SK-N-DZ (cell line): Measurements from ENCODE around the gene TRPM3.
"Not testable (repeated sequence)": the region's sequence is repeated elsewhere in the genome, so short reads cannot be mapped to it uniquely, and the experiment has no call there.

Experiments
- DNase-seq: peaks from one replicate; pipeline ENCODE4 v3.0.0-alpha.2; 2015; ENCODE audit warnings: low spot score

The TRPM3 gene

GRCh38 chr9:71001780-71002386, 119.5 kb downstream of the TRPM3 start:
- DNase-seq, result peak; percentile 11

- no peak for DNase-seq
These were observed 122.5 kb downstream of the TRPM3 start for GRCh38 chr9:70998962-70999361.

- no peak for DNase-seq
These were observed 125.9 kb downstream of the TRPM3 start for GRCh38 chr9:70995511-70995910.

- DNase-seq, result no peak
These were observed 126.8 kb downstream of the TRPM3 start for GRCh38 chr9:70994582-70994981.

- DNase-seq, result peak; percentile 68
These were observed 132.9 kb downstream of the TRPM3 start for GRCh38 chr9:70988551-70988950.

- DNase-seq, result no peak
These were observed 133.4 kb downstream of the TRPM3 start for GRCh38 chr9:70987986-70988385.

GRCh38 chr9:70986984-70987383, 134.4 kb downstream of the TRPM3 start:
- DNase-seq, result no peak

GRCh38 chr9:70983723-70984295, 137.6 kb downstream of the TRPM3 start:
- no peak for DNase-seq

GRCh38 chr9:70981312-70981711, 140.1 kb downstream of the TRPM3 start:
- DNase-seq, result no peak

GRCh38 chr9:70979966-70980365, 141.5 kb downstream of the TRPM3 start:
- DNase-seq, result no peak

- DNase-seq, result no peak
These were observed 143.3 kb downstream of the TRPM3 start for GRCh38 chr9:70978085-70978484.

GRCh38 chr9:70975821-70976220, 145.6 kb downstream of the TRPM3 start:
- DNase-seq, result no peak

- DNase-seq, result no peak
These were observed 149.7 kb downstream of the TRPM3 start for GRCh38 chr9:70971723-70972122.

GRCh38 chr9:70966380-70966779, 155.0 kb downstream of the TRPM3 start:
- not testable (repeated sequence) for DNase-seq

- no peak for DNase-seq
These were observed 156.6 kb downstream of the TRPM3 start for GRCh38 chr9:70964861-70965260.

- no peak for DNase-seq
These were observed 157.9 kb downstream of the TRPM3 start for GRCh38 chr9:70963554-70963953.

GRCh38 chr9:70962761-70963440, 158.5 kb downstream of the TRPM3 start:
- no peak for DNase-seq

- no peak for DNase-seq
These were observed 162.1 kb downstream of the TRPM3 start for GRCh38 chr9:70959366-70959765.

GRCh38 chr9:70954596-70955143, 166.8 kb downstream of the TRPM3 start:
- DNase-seq, result no peak

- no peak for DNase-seq
These were observed 167.3 kb downstream of the TRPM3 start for GRCh38 chr9:70954126-70954525.

GRCh38 chr9:70951749-70952727, 169.4 kb downstream of the TRPM3 start:
- no peak for DNase-seq

GRCh38 chr9:70950270-70950669, 171.2 kb downstream of the TRPM3 start:
- no peak for DNase-seq
